ENCODE data around the gene GPR157.

DNA sequence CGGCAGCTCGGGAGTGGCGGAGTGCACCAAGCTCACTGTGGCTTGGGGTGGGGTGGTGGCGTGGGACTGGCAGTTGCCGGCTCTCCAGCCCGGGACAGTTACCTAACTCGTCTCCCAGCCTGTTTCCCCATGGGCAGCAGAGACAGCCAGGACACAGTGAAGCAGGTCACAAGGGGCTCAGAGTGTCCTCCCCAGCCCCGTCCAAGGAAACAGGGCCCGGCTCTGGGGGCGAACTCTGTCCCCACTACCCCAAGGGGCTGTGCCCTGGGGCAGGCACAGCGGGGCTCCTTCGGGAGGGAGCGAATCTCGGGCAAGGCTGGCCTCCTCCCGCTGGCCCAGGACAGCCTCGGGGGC is 759 bp downstream of the GPR157 start:
- TF ChIP-seq CTCF (IDR thresholded peaks at IDR 0.05) (no peak), POLR2AphosphoS5 (IDR thresholded peaks at IDR 0.05) (no peak)
